Measurements from ENCODE around the gene CIITA.

- TF ChIP-seq CTCF (IDR thresholded peaks at IDR 0.05) = no peak
- no peak for TF ChIP-seq POLR2AphosphoS5 (IDR thresholded peaks at IDR 0.05)
- TF ChIP-seq POLR2A (IDR thresholded peaks at IDR 0.05) = no peak
Measured at GRCh38 chr16:10980813-10981212, 103.8 kb downstream of the CIITA start.
